SK-N-SH (cell line): ENCODE data around the gene RRH.

Experiments
- EP300 ChIP-seq, 2 experiments: IDR thresholded peaks; 2 replicates each; pipeline versions ENCODE4 v1.4.0 to v1.6.1; 2012; ENCODE audit warnings: borderline replicate concordance in 1 of 2, low read depth in 1 of 2, low read length in 1 of 2
- EZH2phosphoT487 ChIP-seq: fragments of 200-600 bp; sonication (generic); IDR thresholded peaks from 2 replicates; pipeline ENCODE4 v1.6.1; 2017; ENCODE audit warnings: low read depth, mixed run types, mild to moderate bottlenecking, antibody characterized with exemption, moderate library complexity, borderline replicate concordance
- NRF1 ChIP-seq: IDR thresholded peaks from 2 replicates; pipeline ENCODE4 v1.6.1; 2012; ENCODE audit warnings: low read depth, mild to moderate bottlenecking, low read length
- POLR2AphosphoS5 ChIP-seq: IDR thresholded peaks from 2 replicates; pipeline ENCODE4 v1.6.1; 2012; ENCODE audit warnings: low read depth, low read length
- SIN3A ChIP-seq: IDR thresholded peaks from 2 replicates; pipeline ENCODE4 v1.6.1; 2012; ENCODE audit warnings: low read depth, mild to moderate bottlenecking, low read length, moderate library complexity, borderline replicate concordance
- TAF1 ChIP-seq: IDR thresholded peaks from 2 replicates; pipeline ENCODE4 v1.6.1; 2012; ENCODE audit warnings: low read depth, mild to moderate bottlenecking, low read length, moderate library complexity, borderline replicate concordance
- TF ChIP-seq, protein P1 (sequence below): fragments of 200-600 bp; sonication (generic); IDR thresholded peaks from 2 replicates; pipeline ENCODE4 v1.6.1; 2017; ENCODE audit warnings: antibody characterized with exemption, mild to moderate bottlenecking, moderate library complexity

GRCh38 chr4:109818268-109818667 lies 9.5 kb upstream of the RRH start:
- TF ChIP-seq TAF1 (no peak), SIN3A (no peak), NRF1 (no peak), EP300 (IDR thresholded peaks at IDR 0.05; ENCODE audit: borderline replicate concordance in 1 of 2, low read depth in 1 of 2, low read length in 1 of 2) (no peak), POLR2AphosphoS5 (no peak), EZH2phosphoT487 (no peak)
- TF ChIP-seq, protein P1, sequence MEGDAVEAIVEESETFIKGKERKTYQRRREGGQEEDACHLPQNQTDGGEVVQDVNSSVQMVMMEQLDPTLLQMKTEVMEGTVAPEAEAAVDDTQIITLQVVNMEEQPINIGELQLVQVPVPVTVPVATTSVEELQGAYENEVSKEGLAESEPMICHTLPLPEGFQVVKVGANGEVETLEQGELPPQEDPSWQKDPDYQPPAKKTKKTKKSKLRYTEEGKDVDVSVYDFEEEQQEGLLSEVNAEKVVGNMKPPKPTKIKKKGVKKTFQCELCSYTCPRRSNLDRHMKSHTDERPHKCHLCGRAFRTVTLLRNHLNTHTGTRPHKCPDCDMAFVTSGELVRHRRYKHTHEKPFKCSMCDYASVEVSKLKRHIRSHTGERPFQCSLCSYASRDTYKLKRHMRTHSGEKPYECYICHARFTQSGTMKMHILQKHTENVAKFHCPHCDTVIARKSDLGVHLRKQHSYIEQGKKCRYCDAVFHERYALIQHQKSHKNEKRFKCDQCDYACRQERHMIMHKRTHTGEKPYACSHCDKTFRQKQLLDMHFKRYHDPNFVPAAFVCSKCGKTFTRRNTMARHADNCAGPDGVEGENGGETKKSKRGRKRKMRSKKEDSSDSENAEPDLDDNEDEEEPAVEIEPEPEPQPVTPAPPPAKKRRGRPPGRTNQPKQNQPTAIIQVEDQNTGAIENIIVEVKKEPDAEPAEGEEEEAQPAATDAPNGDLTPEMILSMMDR, result no peak
